Adrenal gland (tissue), 12 donors: ENCODE data around the gene MID1. TPM values are rescaled to one million over a fixed set of nuclear protein-coding genes. Genes with fewer than 3 reads are reported as not detected.

Experiments
- DNase-seq, 7 donors: peaks; one replicate each; pipeline ENCODE4 v3.0.0-alpha.2; 2019 to 2020
- H3K27ac ChIP-seq, 5 donors: fragments of 200-600 bp; sonication (generic) in 4 of 5; 1 replicate in 3 of 5; 2 replicates in 2 of 5; pipeline versions ENCODE4 v1.5.1 to v1.8.0; 2016 to 2020; ENCODE audit warnings: mild to moderate bottlenecking in 1 of 5
- H3K27me3 ChIP-seq: fragments of 200-600 bp; 2 replicates; pipeline ENCODE4 v1.8.0; 2021
- H3K36me3 ChIP-seq, 2 donors: fragments of 200-600 bp; replicated peaks in 1 of 2; 1 replicate in 1 of 2; 2 replicates in 1 of 2; pipeline versions ENCODE4 v1.5.1 to v1.8.0; 2018 to 2022
- H3K4me1 ChIP-seq, 2 donors: fragments of 200-600 bp; replicated peaks in 1 of 2; 1 replicate in 1 of 2; 2 replicates in 1 of 2; pipeline versions ENCODE4 v1.5.1 to v1.8.0; 2018 to 2021
- H3K4me3 ChIP-seq, 4 donors: fragments of 200-600 bp; sonication (generic) in 3 of 4; one replicate each; pipeline ENCODE4 v1.5.1; 2016 to 2018
- H3K9me3 ChIP-seq, 3 donors: fragments of 200-600 bp; sonication (generic) in 1 of 3; replicated peaks in 1 of 3; 1 replicate in 2 of 3; 2 replicates in 1 of 3; pipeline versions ENCODE4 v1.5.1 to v1.8.0; 2016 to 2021
- CTCF ChIP-seq, 6 experiments: fragments of 450-650 bp in 4 of 6; fragments of 200-600 bp in 2 of 6; sonication (generic) in 1 of 6; IDR thresholded peaks; 1 replicate in 5 of 6; 2 replicates in 1 of 6; pipeline versions ENCODE4 v1.5.1 to v1.8.0; 2016 to 2021; ENCODE audit warnings: antibody characterized with exemption in 6 of 6, mild to moderate bottlenecking in 2 of 6, moderate library complexity in 1 of 6
- POLR2A ChIP-seq, 2 donors: fragments of 450-650 bp; IDR thresholded peaks; one replicate each; pipeline ENCODE4 v1.6.1; 2017; ENCODE audit warnings: antibody characterized with exemption in 2 of 2, mild to moderate bottlenecking in 2 of 2, moderate library complexity in 1 of 2
- WGBS, 4 donors: extraction: QIAGEN DNeasy Blood & Tissue Kit in 2 of 4; methylation state at CpG; one replicate each; pipeline versions ENCODE4 v1.1.5 to v1.1.7; 2013 to 2017; 5-methylcytosine and 5-hydroxymethylcytosine counted together
- intact Hi-C, 2 donors: fragments of 100-400 bp; cut with DNase I; formaldehyde crosslinking; loops; one replicate each; pipeline versions ENCODE4 v1.14.1 to v1.15.0; 2022 to 2023
- polyA plus RNA-seq, 3 donors: library from polyadenylated mRNA; stranded (reverse); fragments of 200-250 nt in 2 of 3; fragments of 350-450 nt in 1 of 3; fragmentation: Illumina TruSeq in 1 of 3; extraction: RNeasy Lipid Tissue Mini Kit (QIAGEN cat#74804) in 1 of 3; gene quantifications; one replicate each; pipeline ENCODE4 v1.2.3, GENCODE V29; 2013 to 2014
- total RNA-seq, 9 donors: library from RNA; depleted of rRNA in 4 of 9; stranded (reverse); fragments of >200 nt in 4 of 9; fragments of 120-200 nt in 1 of 9; fragmentation: NEBNext Ultra II Directional in 1 of 9; extraction: Animal tissue kit (Norgen Biotek cat#: 25700) in 1 of 9; gene quantifications; one replicate each; pipeline versions ENCODE4 v1.1.0 to v1.2.4, GENCODE V29; 2013 to 2023
- donor health status: healthy with polysubstance abuse.
- donor health status: Bipolar disorder and iron deficiency.
- donor health status: DM: yes; HTN: yes; CAD: no.
- donor health status: DM: no; HTN: no; CAD: no.
- donor health status: DM: no; HTN: no; CAD: no.
- donor health status: DM: yes; HTN: yes; CAD: no.

MID1 gene
- total and polyA plus RNA-seq, 12 donors: 3.6 to 19.4 (median 7.7) TPM

GRCh38 chrX:10480861-10481260 lies 139.5 kb downstream of the MID1 start:
- no peak for TF ChIP-seq CTCF (IDR thresholded peaks at IDR 0.05)
- no peak for TF ChIP-seq POLR2A (IDR thresholded peaks at IDR 0.05)
- Histone ChIP-seq H3K9me3 (no peaks in the 10 kb centered on the region), H3K4me3 (no peak overlapping the region), H3K27ac (no peak overlapping the region), H3K36me3 (no peaks in the 10 kb centered on the region), H3K4me1 (no peaks in the 10 kb centered on the region), H3K27me3 (no peaks in the 10 kb centered on the region)
- intact Hi-C loops: no loop called here
- 86 to 97% (median 93%) methylated on average over 5 of the region's 5 CpGs for WGBS, 4 donors
- no peak for DNase-seq

- no peak overlapping the region for H3K4me3 ChIP-seq
- H3K9me3 ChIP-seq: no peaks in the 10 kb centered on the region
- intact Hi-C loops: no loop called here
- 67 to 89% (median 85%) methylated on average over 3 of the region's 3 CpGs for WGBS, 4 donors
- H3K27ac ChIP-seq: no peak overlapping the region
- DNase-seq: no peak
- H3K36me3 ChIP-seq: no peaks in the 10 kb centered on the region
- no peaks in the 10 kb centered on the region for H3K4me1 ChIP-seq
- no peaks in the 10 kb centered on the region for H3K27me3 ChIP-seq
- TF ChIP-seq POLR2A (IDR thresholded peaks at IDR 0.05) (no peak), CTCF (IDR thresholded peaks at IDR 0.05) (no peak)
Measured at GRCh38 chrX:10479508-10479907, 140.9 kb downstream of the MID1 start.

- TF ChIP-seq CTCF (IDR thresholded peaks at IDR 0.05) (no peak), POLR2A (IDR thresholded peaks at IDR 0.05) (no peak)
- intact Hi-C loops: no loop called here
- 54 to 82% (median 70%) methylated on average over 2 to 3 of the region's 3 CpGs for WGBS, 4 donors
Measured at GRCh38 chrX:10477525-10477924, 142.9 kb downstream of the MID1 start.

GRCh38 chrX:10474913-10475568 lies 145.3 kb downstream of the MID1 start:
- Histone ChIP-seq H3K27me3 (no peaks in the 10 kb centered on the region), H3K4me3 (no peak overlapping the region), H3K36me3 (no peaks in the 10 kb centered on the region), H3K9me3 (no peaks in the 10 kb centered on the region), H3K27ac (no peak overlapping the region), H3K4me1 (no peaks in the 10 kb centered on the region)
- WGBS, 4 donors: 70 to 81% (median 77%) methylated on average over 6 of the region's 6 CpGs
- DNase-seq: no peak
- intact Hi-C loops: no loop called here
- TF ChIP-seq CTCF (IDR thresholded peaks at IDR 0.05): no peak
- no peak for TF ChIP-seq POLR2A (IDR thresholded peaks at IDR 0.05)

More at GRCh38 chrX:10477525-10477924, 142.9 kb downstream of the MID1 start:
- Histone ChIP-seq H3K36me3 (no peaks in the 10 kb centered on the region), H3K9me3 (no peaks in the 10 kb centered on the region), H3K4me1 (no peaks in the 10 kb centered on the region), H3K4me3 (no peak overlapping the region), H3K27me3 (no peaks in the 10 kb centered on the region), H3K27ac (no peak overlapping the region)
- DNase-seq: no peak
